ENCODE data around the gene PTCHD1.

PTCHD1 gene

GRCh38 chrX:23366914-23367313, 32.3 kb downstream of the PTCHD1 start:
- no peak overlapping the region for H3K4me3 ChIP-seq (ENCODE audit: low read length)
- no peak overlapping the region for H3K9ac ChIP-seq (ENCODE audit: low read length)
- no peaks in the 10 kb centered on the region for H3K36me3 ChIP-seq (ENCODE audit: control insufficient read depth, low read depth, low read length)
- no peaks in the 10 kb centered on the region for H3K27me3 ChIP-seq (ENCODE audit: control insufficient read depth, insufficient read depth, low read length)
- H3K9me3 ChIP-seq (ENCODE audit: control insufficient read depth, low read depth, low read length), result no peaks in the 10 kb centered on the region
- H3K4me1 ChIP-seq (ENCODE audit: control insufficient read depth, low read depth, low read length), result no peaks in the 10 kb centered on the region
- no peak overlapping the region for H3K27ac ChIP-seq (ENCODE audit: low read length)

GRCh38 chrX:23369027-23369426, 34.4 kb downstream of the PTCHD1 start:
- no peaks in the 10 kb centered on the region for H3K9me3 ChIP-seq (ENCODE audit: control insufficient read depth, low read depth, low read length)
- no peak overlapping the region for H3K9ac ChIP-seq (ENCODE audit: low read length)
- no peaks in the 10 kb centered on the region for H3K36me3 ChIP-seq (ENCODE audit: control insufficient read depth, low read depth, low read length)
- H3K4me1 ChIP-seq (ENCODE audit: control insufficient read depth, low read depth, low read length), result no peaks in the 10 kb centered on the region
- no peak overlapping the region for H3K4me3 ChIP-seq (ENCODE audit: low read length)
- no peak overlapping the region for H3K27ac ChIP-seq (ENCODE audit: low read length)
- H3K27me3 ChIP-seq (ENCODE audit: control insufficient read depth, insufficient read depth, low read length), result no peaks in the 10 kb centered on the region

GRCh38 chrX:23372220-23372902, 37.7 kb downstream of the PTCHD1 start:
- Histone ChIP-seq H3K9ac (ENCODE audit: low read length) (no peak overlapping the region), H3K27me3 (ENCODE audit: control insufficient read depth, insufficient read depth, low read length) (no peaks in the 10 kb centered on the region), H3K4me3 (ENCODE audit: low read length) (no peak overlapping the region), H3K4me1 (ENCODE audit: control insufficient read depth, low read depth, low read length) (no peaks in the 10 kb centered on the region), H3K36me3 (ENCODE audit: control insufficient read depth, low read depth, low read length) (no peaks in the 10 kb centered on the region), H3K27ac (ENCODE audit: low read length) (no peak overlapping the region), H3K9me3 (ENCODE audit: control insufficient read depth, low read depth, low read length) (no peaks in the 10 kb centered on the region)

GRCh38 chrX:23373129-23373804, 38.6 kb downstream of the PTCHD1 start:
- no peak overlapping the region for H3K9ac ChIP-seq (ENCODE audit: low read length)
- no peaks in the 10 kb centered on the region for H3K4me1 ChIP-seq (ENCODE audit: control insufficient read depth, low read depth, low read length)
- no peaks in the 10 kb centered on the region for H3K27me3 ChIP-seq (ENCODE audit: control insufficient read depth, insufficient read depth, low read length)
- H3K9me3 ChIP-seq (ENCODE audit: control insufficient read depth, low read depth, low read length), result no peaks in the 10 kb centered on the region
- H3K27ac ChIP-seq (ENCODE audit: low read length), result no peak overlapping the region
- no peaks in the 10 kb centered on the region for H3K36me3 ChIP-seq (ENCODE audit: control insufficient read depth, low read depth, low read length)
- H3K4me3 ChIP-seq (ENCODE audit: low read length), result no peak overlapping the region

GRCh38 chrX:23374291-23374690, 39.6 kb downstream of the PTCHD1 start:
- Histone ChIP-seq H3K27me3 (ENCODE audit: control insufficient read depth, insufficient read depth, low read length) (no peaks in the 10 kb centered on the region), H3K4me3 (ENCODE audit: low read length) (no peak overlapping the region), H3K9me3 (ENCODE audit: control insufficient read depth, low read depth, low read length) (no peaks in the 10 kb centered on the region), H3K36me3 (ENCODE audit: control insufficient read depth, low read depth, low read length) (no peaks in the 10 kb centered on the region), H3K9ac (ENCODE audit: low read length) (no peak overlapping the region), H3K4me1 (ENCODE audit: control insufficient read depth, low read depth, low read length) (no peaks in the 10 kb centered on the region), H3K27ac (ENCODE audit: low read length) (no peak overlapping the region)

- Histone ChIP-seq H3K9ac (ENCODE audit: low read length) (no peak overlapping the region), H3K27me3 (ENCODE audit: control insufficient read depth, insufficient read depth, low read length) (no peaks in the 10 kb centered on the region), H3K4me3 (ENCODE audit: low read length) (no peak overlapping the region), H3K36me3 (ENCODE audit: control insufficient read depth, low read depth, low read length) (no peaks in the 10 kb centered on the region), H3K9me3 (ENCODE audit: control insufficient read depth, low read depth, low read length) (no peaks in the 10 kb centered on the region), H3K27ac (ENCODE audit: low read length) (no peak overlapping the region), H3K4me1 (ENCODE audit: control insufficient read depth, low read depth, low read length) (peaks cover 19% of the 10 kb centered on the region)
Observed at GRCh38 chrX:23376581-23376980, 41.9 kb downstream of the PTCHD1 start.

- H3K9ac ChIP-seq (ENCODE audit: low read length), result no peak overlapping the region
- no peak overlapping the region for H3K27ac ChIP-seq (ENCODE audit: low read length)
Observed at GRCh38 chrX:23380581-23380980, 45.9 kb downstream of the PTCHD1 start.

GRCh38 chrX:23381099-23382087, 46.7 kb downstream of the PTCHD1 start:
- Histone ChIP-seq H3K27me3 (ENCODE audit: control insufficient read depth, insufficient read depth, low read length) (no peaks in the 10 kb centered on the region), H3K9ac (ENCODE audit: low read length) (no peak overlapping the region), H3K4me1 (ENCODE audit: control insufficient read depth, low read depth, low read length) (peaks cover 23% of the 10 kb centered on the region), H3K4me3 (ENCODE audit: low read length) (no peak overlapping the region), H3K27ac (ENCODE audit: low read length) (no peak overlapping the region), H3K36me3 (ENCODE audit: control insufficient read depth, low read depth, low read length) (no peaks in the 10 kb centered on the region), H3K9me3 (ENCODE audit: control insufficient read depth, low read depth, low read length) (no peaks in the 10 kb centered on the region)

More at GRCh38 chrX:23380581-23380980, 45.9 kb downstream of the PTCHD1 start:
- no peaks in the 10 kb centered on the region for H3K9me3 ChIP-seq (ENCODE audit: control insufficient read depth, low read depth, low read length)
- H3K27me3 ChIP-seq (ENCODE audit: control insufficient read depth, insufficient read depth, low read length), result no peaks in the 10 kb centered on the region
- peaks cover 23% of the 10 kb centered on the region for H3K4me1 ChIP-seq (ENCODE audit: control insufficient read depth, low read depth, low read length)
- H3K36me3 ChIP-seq (ENCODE audit: control insufficient read depth, low read depth, low read length), result no peaks in the 10 kb centered on the region
- no peak overlapping the region for H3K4me3 ChIP-seq (ENCODE audit: low read length)

GRCh38 chrX:23382572-23382971, 47.9 kb downstream of the PTCHD1 start:
- H3K4me1 ChIP-seq (ENCODE audit: control insufficient read depth, low read depth, low read length), result peaks cover 24% of the 10 kb centered on the region
- H3K36me3 ChIP-seq (ENCODE audit: control insufficient read depth, low read depth, low read length), result no peaks in the 10 kb centered on the region
- H3K27ac ChIP-seq (ENCODE audit: low read length), result no peak overlapping the region
- no peak overlapping the region for H3K9ac ChIP-seq (ENCODE audit: low read length)
- no peaks in the 10 kb centered on the region for H3K9me3 ChIP-seq (ENCODE audit: control insufficient read depth, low read depth, low read length)
- H3K4me3 ChIP-seq (ENCODE audit: low read length), result no peak overlapping the region
- H3K27me3 ChIP-seq (ENCODE audit: control insufficient read depth, insufficient read depth, low read length), result no peaks in the 10 kb centered on the region

- no peak overlapping the region for H3K9ac ChIP-seq (ENCODE audit: low read length)
- no peaks in the 10 kb centered on the region for H3K27me3 ChIP-seq (ENCODE audit: control insufficient read depth, insufficient read depth, low read length)
- peaks cover 29% of the 10 kb centered on the region for H3K4me1 ChIP-seq (ENCODE audit: control insufficient read depth, low read depth, low read length)
- H3K4me3 ChIP-seq (ENCODE audit: low read length), result no peak overlapping the region
- no peak overlapping the region for H3K27ac ChIP-seq (ENCODE audit: low read length)
- no peaks in the 10 kb centered on the region for H3K36me3 ChIP-seq (ENCODE audit: control insufficient read depth, low read depth, low read length)
- no peaks in the 10 kb centered on the region for H3K9me3 ChIP-seq (ENCODE audit: control insufficient read depth, low read depth, low read length)
Observed at GRCh38 chrX:23383411-23383810, 48.8 kb downstream of the PTCHD1 start.

- Histone ChIP-seq H3K4me3 (ENCODE audit: low read length) (no peak overlapping the region), H3K9ac (ENCODE audit: low read length) (no peak overlapping the region), H3K27ac (ENCODE audit: low read length) (no peak overlapping the region), H3K9me3 (ENCODE audit: control insufficient read depth, low read depth, low read length) (no peaks in the 10 kb centered on the region), H3K36me3 (ENCODE audit: control insufficient read depth, low read depth, low read length) (no peaks in the 10 kb centered on the region), H3K27me3 (ENCODE audit: control insufficient read depth, insufficient read depth, low read length) (no peaks in the 10 kb centered on the region), H3K4me1 (ENCODE audit: control insufficient read depth, low read depth, low read length) (peaks cover 35% of the 10 kb centered on the region)
Observed at GRCh38 chrX:23385242-23385641, 50.6 kb downstream of the PTCHD1 start.

Data from iPS-18a (cell line).